ENCODE data around the gene NFYA. TPM values are rescaled to one million over a fixed set of nuclear protein-coding genes. Genes with fewer than 3 reads are reported as not detected.

Gene NFYA
- total RNA-seq, 1 experiment from 2014 or later, result 34.7 TPM

GRCh38 chr6:41045664-41046063 is 27.1 kb upstream of the NFYA start:
- DNase-seq (ENCODE audit: low spot score), result no peak
- Mint-ChIP-seq H3K36me3 (no peaks in the 10 kb centered on the region), H3K27ac (no peak overlapping the region), H3K4me1 (peaks cover 8% of the 10 kb centered on the region), H3K4me3 (no peak overlapping the region), H3K27me3 (ENCODE audit: low read depth) (no peaks in the 10 kb centered on the region), H3K9me3 (no peaks in the 10 kb centered on the region)
- POLR2A ChIA-PET, result no interaction called here
- CTCF ChIA-PET, result interaction anchor here (1.1 to 5.2 kb wide), 3 partner anchors 9 to 18 kb away, joined by 3 to 25 read pairs (median 6); no protein-coding TSS in a partner anchor
- ATAC-seq, result no peak
- no peak for TF ChIP-seq FOXJ3 (CRISPR knock-in tag; IDR thresholded peaks at IDR 0.05; ENCODE audit: borderline replicate concordance)
- no peak for TF ChIP-seq ARID4B (CRISPR knock-in tag; IDR thresholded peaks at IDR 0.05; ENCODE audit: borderline replicate concordance)
- TF ChIP-seq TEAD1 (CRISPR knock-in tag; IDR thresholded peaks at IDR 0.05), result no peak
- TF ChIP-seq NFATC4 (CRISPR knock-in tag; IDR thresholded peaks at IDR 0.05), result no peak
- TF ChIP-seq KAT7 (CRISPR knock-in tag; IDR thresholded peaks at IDR 0.05; ENCODE audit: borderline replicate concordance), result no peak
- TF ChIP-seq CBFB (CRISPR knock-in tag; IDR thresholded peaks at IDR 0.05; ENCODE audit: low read depth), result no peak
- no peak for TF ChIP-seq AFF4 (CRISPR knock-in tag; IDR thresholded peaks at IDR 0.05; ENCODE audit: borderline replicate concordance)
- TF ChIP-seq ZNF219 (CRISPR knock-in tag; IDR thresholded peaks at IDR 0.05; ENCODE audit: borderline replicate concordance), result no peak
- no peak for TF ChIP-seq SMAD3 (CRISPR knock-in tag; IDR thresholded peaks at IDR 0.05; ENCODE audit: borderline replicate concordance)
- TF ChIP-seq SOX15 (CRISPR knock-in tag; IDR thresholded peaks at IDR 0.05), result no peak
- TF ChIP-seq CTCF (IDR thresholded peaks at IDR 0.05), result no peak
- TF ChIP-seq JUN (CRISPR knock-in tag; IDR thresholded peaks at IDR 0.05), result no peak
- no peak for TF ChIP-seq OVOL2 (CRISPR knock-in tag; IDR thresholded peaks at IDR 0.05; ENCODE audit: borderline replicate concordance)
- TF ChIP-seq ELF4 (CRISPR knock-in tag; IDR thresholded peaks at IDR 0.05; ENCODE audit: low read depth), result no peak
- no peak for TF ChIP-seq TP53 (CRISPR knock-in tag; IDR thresholded peaks at IDR 0.05)
- no peak for TF ChIP-seq NFYB (CRISPR knock-in tag; conservative IDR thresholded peaks at IDR 0.05; ENCODE audit: low read depth)

- TF ChIP-seq ZNF423 (CRISPR knock-in tag; IDR thresholded peaks at IDR 0.05) (no peak), E2F1 (CRISPR knock-in tag; IDR thresholded peaks at IDR 0.05) (no peak)
- peaks cover 8% of the 10 kb centered on the region for H3K4me1 Mint-ChIP-seq
- H3K27me3 Mint-ChIP-seq (ENCODE audit: low read depth), result no peaks in the 10 kb centered on the region
- no peak overlapping the region for H3K27ac Mint-ChIP-seq
- DNase-seq (ENCODE audit: low spot score) (no peak), ATAC-seq (no peak)
- ChIA-PET CTCF (interaction anchor here (1.1 to 5.2 kb wide), 3 partner anchors 9 to 18 kb away, joined by 3 to 25 read pairs (median 6); no protein-coding TSS in a partner anchor), POLR2A (no interaction called here)
- H3K9me3 Mint-ChIP-seq, result no peaks in the 10 kb centered on the region
- H3K36me3 Mint-ChIP-seq, result no peaks in the 10 kb centered on the region
- H3K4me3 Mint-ChIP-seq, result no peak overlapping the region
Observed at GRCh38 chr6:41046084-41046483, 26.7 kb upstream of the NFYA start.

Data from WTC11 (cell line).